HG03439 (cell line): ENCODE measurements around the gene CTDSPL.

Experiments used
- ATAC-seq: cut with Tn5 transposase; IDR thresholded peaks from one replicate; pipeline ENCODE4 v1.9.1; 2021; ENCODE audit warnings: mild to moderate bottlenecking, moderate library complexity; ENCODE audit not compliant: unreplicated experiment

Gene CTDSPL

GRCh38 chr3:37888421-37888820 lies 26.7 kb downstream of the CTDSPL start:
- ATAC-seq: no peak

DNA sequence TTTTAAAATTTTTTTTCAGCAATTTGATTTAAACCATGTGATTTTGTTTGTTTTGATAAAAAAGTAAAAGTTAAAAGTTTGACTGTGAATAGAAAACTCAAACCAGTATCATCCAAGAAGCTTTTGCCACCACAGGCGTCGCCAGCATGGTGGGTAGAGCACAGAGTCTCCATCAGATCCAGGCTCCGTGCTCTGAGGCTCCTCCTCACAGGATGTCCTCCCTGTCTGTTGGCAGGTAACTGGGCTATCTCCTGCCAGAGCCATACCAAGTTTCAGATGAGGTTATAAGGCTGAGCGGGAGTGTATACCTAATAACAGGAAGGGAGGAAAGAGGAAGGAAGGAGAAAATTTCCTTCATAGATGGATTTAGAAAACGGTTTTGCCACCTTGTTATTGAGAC lies 28.8 kb downstream of the CTDSPL start:
- no peak for ATAC-seq

DNA sequence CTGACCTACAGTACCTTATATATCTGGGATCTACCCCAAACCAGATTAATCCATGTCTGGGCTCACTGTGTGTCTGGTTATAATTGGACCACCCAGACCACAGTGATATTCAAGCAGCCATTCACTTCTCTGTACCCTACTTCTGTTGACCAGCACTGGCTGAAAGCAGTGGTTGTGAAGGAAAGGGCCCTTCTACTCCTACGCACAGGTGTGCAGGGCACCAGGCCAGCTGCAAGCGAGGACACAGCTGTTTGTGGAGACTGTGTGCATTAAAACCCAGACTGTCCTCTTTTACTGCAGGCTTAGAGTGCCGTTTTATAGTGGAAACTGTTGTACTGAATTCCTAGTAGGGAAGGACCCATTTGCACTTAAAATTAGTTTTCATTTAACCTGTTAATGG lies 29.5 kb downstream of the CTDSPL start:
- no peak for ATAC-seq

DNA sequence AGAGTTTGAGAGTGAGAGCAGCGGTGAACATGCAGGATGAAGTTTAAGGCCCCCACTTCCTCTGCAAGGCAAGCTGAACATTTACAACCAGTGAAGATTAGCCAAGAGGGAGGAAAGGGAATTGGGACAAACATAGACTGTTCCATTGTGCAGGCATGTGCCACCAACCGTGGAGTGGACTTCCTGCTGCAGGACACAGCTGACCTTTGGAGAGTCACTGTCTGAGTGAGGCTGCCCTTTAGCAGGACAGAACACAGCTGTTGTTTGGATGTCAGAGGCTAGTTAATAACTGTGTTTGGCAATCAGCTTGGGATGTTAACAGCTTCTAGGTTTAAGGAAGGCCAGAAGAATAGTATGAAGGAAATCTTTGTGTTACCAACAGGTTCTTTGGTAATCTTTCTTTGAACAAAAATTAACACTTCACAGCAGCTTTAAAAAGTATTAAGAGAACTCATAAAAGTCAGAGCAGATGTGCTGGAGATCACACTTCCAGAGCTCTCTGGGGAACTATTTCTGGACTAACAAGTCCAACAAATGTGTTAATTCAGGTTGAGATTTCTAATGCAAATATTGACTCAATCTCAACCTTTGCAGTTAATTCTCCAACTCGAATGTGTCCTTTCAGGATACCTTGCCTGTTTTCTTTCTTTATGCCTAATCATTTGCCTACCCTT lies 31.4 kb downstream of the CTDSPL start:
- ATAC-seq: no peak

DNA sequence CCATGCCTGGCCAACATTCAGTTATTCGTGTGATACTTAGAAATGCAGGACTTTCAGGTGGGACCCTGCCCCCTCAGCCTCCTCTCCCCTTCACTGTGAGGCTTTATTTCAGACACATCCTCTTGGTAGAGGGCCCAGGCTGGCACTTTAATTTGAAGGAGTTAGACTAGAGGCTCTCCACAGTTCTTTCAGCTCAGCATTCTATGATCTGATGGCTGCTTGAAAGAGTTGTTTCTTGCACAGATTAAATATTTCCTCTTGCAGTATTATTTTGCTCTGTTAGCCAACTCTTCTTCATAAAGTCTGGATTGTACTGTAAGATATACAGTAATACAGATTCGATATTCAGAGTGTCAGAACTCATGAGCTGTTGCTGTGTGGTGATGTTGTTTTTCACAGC lies 35.1 kb downstream of the CTDSPL start:
- ATAC-seq: no peak

- ATAC-seq: no peak
These were observed 36.1 kb downstream of the CTDSPL start for GRCh38 chr3:37897763-37898162.

DNA sequence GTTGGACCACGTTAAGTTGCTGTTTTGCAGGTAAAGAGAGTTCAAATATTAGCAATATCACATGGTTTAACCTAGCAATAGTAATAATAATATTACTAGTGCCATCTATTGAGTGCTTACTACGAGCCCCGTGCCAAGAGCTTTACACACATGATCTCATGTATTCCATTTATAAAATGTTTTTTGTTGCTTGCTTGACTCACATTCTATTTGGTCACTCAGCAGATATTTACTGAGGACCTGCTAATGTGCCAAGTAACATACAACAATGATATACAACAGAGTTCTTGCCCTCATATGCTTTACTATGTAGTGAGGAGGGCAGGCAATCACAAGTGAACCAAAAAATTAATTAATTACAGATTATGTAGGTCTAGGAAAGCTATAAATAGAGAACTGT lies 36.7 kb downstream of the CTDSPL start:
- ATAC-seq: no peak

- ATAC-seq: no peak
These were observed 37.5 kb downstream of the CTDSPL start for GRCh38 chr3:37899101-37899707.

GRCh38 chr3:37899711-37900306 lies 38.1 kb downstream of the CTDSPL start:
- ATAC-seq: no peak

- ATAC-seq: no peak
These were observed 40.0 kb downstream of the CTDSPL start for GRCh38 chr3:37901721-37902120.

GRCh38 chr3:37902674-37903073 lies 41.0 kb downstream of the CTDSPL start:
- no peak for ATAC-seq

DNA sequence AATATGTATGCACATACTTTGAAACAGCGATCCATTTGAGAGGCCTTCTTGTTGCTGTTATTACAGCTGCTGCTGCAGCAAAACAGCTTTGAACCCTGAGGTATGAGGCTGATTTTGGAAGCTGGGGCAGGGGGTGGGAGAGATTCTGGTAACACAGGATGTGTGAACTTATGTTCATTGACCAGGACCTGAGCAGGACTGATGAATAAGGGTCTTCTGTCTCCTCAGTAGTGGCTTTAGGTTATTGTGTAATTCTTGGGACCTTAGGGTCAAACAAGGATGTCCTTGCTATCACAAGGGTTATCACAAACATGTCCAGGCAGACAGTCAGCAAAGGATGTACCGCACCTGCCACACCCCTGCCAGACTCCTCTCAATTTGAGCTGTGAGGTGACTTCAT lies 41.6 kb downstream of the CTDSPL start:
- ATAC-seq: no peak

DNA sequence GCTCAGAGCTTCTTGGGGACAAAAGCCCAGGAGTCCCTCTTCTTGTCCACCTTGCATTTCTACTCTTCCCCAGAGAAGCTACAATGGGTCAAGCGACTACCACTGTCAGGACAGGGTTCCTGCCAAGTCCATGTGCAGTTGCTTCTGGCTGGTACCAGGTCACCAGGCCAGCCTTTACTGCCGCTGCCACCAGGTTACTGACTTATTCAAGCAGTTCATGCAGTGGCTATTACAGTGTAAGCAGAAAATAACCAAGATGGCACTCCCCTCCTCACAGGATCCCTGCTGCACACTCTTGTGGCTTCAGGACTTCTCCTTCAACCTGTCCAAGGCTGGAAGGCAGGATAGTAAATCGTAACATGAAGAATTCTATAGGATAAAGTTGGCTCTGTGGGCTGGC lies 42.1 kb downstream of the CTDSPL start:
- ATAC-seq: no peak

DNA sequence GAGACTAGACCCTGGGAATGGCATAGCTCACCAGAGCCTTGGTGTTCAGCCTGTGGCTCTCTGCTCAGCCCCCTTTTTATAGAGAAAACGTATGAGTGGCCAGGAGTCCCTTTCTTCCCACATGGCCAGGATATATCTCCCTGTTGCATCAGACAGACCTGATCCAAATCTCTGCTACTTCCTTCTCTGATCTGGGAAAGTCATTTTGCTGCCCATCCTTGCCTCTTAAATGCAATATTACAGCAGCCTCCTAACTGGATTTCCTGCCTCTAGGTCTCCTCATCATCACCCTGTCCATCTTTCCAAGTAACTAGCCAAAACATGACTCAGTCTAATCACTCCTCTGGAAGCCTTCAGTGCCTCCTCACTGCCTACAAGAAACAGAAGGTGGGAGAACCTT lies 42.9 kb downstream of the CTDSPL start:
- no peak for ATAC-seq

- ATAC-seq: no peak
These were observed 43.7 kb downstream of the CTDSPL start for GRCh38 chr3:37905346-37905745.

GRCh38 chr3:37905987-37906674 lies 44.5 kb downstream of the CTDSPL start:
- ATAC-seq: no peak

GRCh38 chr3:37906734-37907282 lies 45.1 kb downstream of the CTDSPL start:
- ATAC-seq: no peak

DNA sequence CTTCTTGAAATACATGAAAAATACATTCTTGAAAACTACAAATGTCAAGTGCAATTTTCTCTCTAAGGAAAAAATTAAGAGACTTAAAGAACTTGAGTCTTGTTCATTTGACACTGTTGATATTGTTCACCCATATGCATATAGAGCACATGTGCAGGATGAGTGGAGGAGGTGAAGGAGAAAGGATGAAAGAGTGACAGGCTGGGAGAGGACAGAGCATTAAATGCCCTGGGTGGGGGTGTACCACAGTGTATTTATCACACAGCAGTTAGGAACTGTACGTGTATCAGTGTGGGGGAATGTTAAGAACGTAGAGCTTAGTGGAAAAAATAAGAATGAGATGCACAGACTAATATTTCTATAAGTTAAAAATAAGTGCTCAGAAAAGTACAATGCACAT lies 45.7 kb downstream of the CTDSPL start:
- ATAC-seq: no peak

DNA sequence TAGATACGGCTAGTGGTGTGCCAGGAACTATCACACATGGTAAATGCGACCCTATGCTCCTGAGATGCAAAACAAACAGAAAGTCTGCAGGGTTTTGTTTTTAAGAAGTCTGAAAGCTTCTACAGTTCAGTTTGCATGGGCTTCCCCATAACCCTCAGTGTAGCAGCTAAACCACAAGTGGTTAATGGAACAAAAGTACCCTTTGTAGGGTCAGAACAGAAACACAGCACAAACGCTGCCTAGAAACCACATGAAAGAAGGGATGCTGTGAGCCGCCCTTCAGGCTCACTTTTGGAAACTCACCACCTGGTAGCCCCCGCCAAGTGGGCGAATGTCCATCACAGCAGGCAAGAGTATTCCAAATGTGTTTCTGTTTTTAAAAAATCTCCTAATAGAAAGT lies 46.2 kb downstream of the CTDSPL start:
- ATAC-seq: peak; percentile 97

GRCh38 chr3:37909067-37909911 lies 47.6 kb downstream of the CTDSPL start:
- ATAC-seq: no peak
